Choroid plexus epithelial cell (primary cell): ENCODE data around the gene NUP188.
"Not testable (repeated sequence)": the region's sequence is repeated elsewhere in the genome, so short reads cannot be mapped to it uniquely, and the experiment has no call there.

Experiments used
- DNase-seq: peaks from one replicate; pipeline ENCODE4 v3.0.0-alpha.2; 2010; ENCODE audit warnings: low read depth
- H3K4me3 ChIP-seq: 2 replicates; pipeline ENCODE4 v1.5.1; 2011; ENCODE audit warnings: low read depth, mild to moderate bottlenecking, control low read depth, low read length, moderate library complexity
- TF ChIP-seq, protein P1 (sequence below): conservative IDR thresholded peaks from 2 replicates; pipeline ENCODE4 v1.5.1; 2011; ENCODE audit warnings: low read depth, mild to moderate bottlenecking, control low read depth, inconsistent platforms, low read length, moderate library complexity

The NUP188 gene

GRCh38 chr9:129001504-129002325 is 54.2 kb downstream of the NUP188 start:
- no peak for DNase-seq
- TF ChIP-seq, protein P1, sequence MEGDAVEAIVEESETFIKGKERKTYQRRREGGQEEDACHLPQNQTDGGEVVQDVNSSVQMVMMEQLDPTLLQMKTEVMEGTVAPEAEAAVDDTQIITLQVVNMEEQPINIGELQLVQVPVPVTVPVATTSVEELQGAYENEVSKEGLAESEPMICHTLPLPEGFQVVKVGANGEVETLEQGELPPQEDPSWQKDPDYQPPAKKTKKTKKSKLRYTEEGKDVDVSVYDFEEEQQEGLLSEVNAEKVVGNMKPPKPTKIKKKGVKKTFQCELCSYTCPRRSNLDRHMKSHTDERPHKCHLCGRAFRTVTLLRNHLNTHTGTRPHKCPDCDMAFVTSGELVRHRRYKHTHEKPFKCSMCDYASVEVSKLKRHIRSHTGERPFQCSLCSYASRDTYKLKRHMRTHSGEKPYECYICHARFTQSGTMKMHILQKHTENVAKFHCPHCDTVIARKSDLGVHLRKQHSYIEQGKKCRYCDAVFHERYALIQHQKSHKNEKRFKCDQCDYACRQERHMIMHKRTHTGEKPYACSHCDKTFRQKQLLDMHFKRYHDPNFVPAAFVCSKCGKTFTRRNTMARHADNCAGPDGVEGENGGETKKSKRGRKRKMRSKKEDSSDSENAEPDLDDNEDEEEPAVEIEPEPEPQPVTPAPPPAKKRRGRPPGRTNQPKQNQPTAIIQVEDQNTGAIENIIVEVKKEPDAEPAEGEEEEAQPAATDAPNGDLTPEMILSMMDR: no peak
- no peak overlapping the region for H3K4me3 ChIP-seq

DNA sequence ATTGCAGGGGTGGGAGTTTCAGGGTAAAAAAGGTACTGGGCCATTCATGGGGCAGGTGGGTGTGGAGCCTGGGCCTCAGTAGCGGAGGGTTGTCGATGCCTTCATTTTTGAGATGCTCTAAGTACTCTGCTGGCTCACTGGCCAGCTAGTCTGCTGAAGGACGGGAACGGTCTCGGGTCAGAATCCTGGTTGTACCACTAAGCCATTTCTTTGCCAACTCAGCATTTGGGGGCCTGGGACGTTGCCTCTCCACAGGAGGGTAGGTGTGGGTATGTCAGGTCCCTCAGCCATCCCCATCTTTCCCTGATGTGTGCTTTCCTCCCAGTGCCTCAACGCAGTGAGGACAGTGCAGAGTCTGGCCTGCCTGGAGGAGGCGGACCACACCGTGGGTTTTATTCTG is 55.5 kb downstream of the NUP188 start:
- no peak for DNase-seq
- no peak overlapping the region for H3K4me3 ChIP-seq
- TF ChIP-seq, protein P1: no peak

DNA sequence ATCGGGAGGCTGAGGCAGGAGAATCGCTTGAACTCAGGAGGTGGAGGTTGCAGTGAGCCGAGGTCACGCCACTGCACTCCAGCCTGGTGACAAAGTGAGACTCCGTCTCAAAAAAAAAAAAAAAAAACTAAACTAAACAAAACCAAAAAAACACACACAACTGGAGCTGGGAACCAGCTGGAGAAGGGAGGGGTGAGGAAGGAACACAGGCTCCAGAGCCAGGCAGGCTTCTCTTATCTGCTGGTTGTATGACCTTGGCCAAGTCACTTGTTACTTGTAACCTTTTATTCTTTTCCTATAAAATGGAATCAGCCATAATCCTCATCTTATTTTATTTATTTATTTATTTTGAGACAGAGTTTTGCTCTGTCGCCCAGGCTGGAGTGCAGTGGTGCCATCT is 56.7 kb downstream of the NUP188 start:
- not testable (repeated sequence) for H3K4me3 ChIP-seq, DNase-seq

- DNase-seq: no peak
- TF ChIP-seq, protein P1: no peak
These were observed 58.0 kb downstream of the NUP188 start for GRCh38 chr9:129005336-129005997.

DNA sequence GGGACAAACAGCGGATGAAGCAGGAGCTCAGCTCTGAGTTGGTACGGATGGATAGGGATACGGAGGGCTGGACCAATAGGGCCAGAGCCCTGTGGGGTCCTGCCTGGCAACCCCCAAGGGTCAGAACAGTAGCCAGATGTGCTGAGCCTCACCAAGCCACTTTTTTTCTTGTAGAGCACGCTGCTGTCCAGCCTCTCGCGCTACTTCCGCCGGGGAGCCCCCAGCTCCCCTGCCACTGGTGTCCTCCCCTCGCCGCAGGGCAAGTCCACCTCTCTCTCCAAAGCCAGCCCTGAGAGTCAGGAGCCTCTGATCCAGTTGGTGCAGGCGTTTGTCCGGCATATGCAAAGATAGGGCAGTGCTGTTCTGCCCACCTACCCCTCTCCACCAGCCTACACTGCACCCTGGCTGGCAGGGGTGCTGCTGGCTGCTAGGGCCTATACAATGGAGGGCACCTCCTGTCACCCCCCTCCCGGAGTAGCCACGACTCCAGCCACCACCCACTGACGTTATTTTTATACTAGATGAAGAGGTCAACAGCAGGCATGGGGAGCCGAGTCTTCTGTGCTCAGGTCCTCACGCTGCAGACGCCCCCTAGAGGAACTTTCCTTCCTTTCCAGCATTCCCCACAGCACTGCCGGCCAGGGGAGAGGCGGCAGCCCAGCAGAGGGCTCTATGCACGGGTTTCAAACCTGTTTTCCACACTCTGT is 59.0 kb downstream of the NUP188 start:
- TF ChIP-seq, protein P1: peak; percentile 97

More at GRCh38 chr9:129005336-129005997, 58.0 kb downstream of the NUP188 start:
- no peak overlapping the region for H3K4me3 ChIP-seq

GRCh38 chr9:129007035-129007765 is 59.7 kb downstream of the NUP188 start:
- H3K4me3 ChIP-seq: no peak overlapping the region
- TF ChIP-seq, protein P1: no peak
- no peak for DNase-seq

More for the DNA sequence above, 59.0 kb downstream of the NUP188 start:
- peak; percentile 88 for DNase-seq
- no peak overlapping the region for H3K4me3 ChIP-seq
